Spleen (tissue), 7 donors: ENCODE results near the gene FAM110A.

Experiments
- CTCF ChIP-seq, 11 experiments: fragments of 200-600 bp in 7 of 11; fragments of 450-650 bp in 4 of 11; sonication (generic) in 4 of 11; IDR thresholded peaks in 8 of 11; conservative IDR thresholded peaks in 3 of 11; 1 replicate in 7 of 11; 2 replicates in 4 of 11; pipeline versions ENCODE4 v1.4.0 to v1.8.0; 2016 to 2021; ENCODE audit warnings: antibody characterized with exemption in 11 of 11, inconsistent platforms in 4 of 11, mild to moderate bottlenecking in 1 of 11
- POLR2A ChIP-seq, 3 donors: fragments of 450-650 bp; IDR thresholded peaks; one replicate each; pipeline ENCODE4 v1.5.1; 2017; ENCODE audit warnings: antibody characterized with exemption in 3 of 3, mild to moderate bottlenecking in 1 of 3
- POLR2AphosphoS5 ChIP-seq, 3 donors: sonication (generic); formaldehyde crosslinking; IDR thresholded peaks; one replicate each; pipeline ENCODE4 v1.5.1; 2017; ENCODE audit warnings: antibody characterized with exemption in 3 of 3
- donor health status: DM: no; HTN: no; CAD: no; lungs with moderate emphysema.
- donor health status: DM: no; HTN: no; CAD: no.
- donor health status: DM: no; HTN: no; CAD: no.

- TF ChIP-seq POLR2A (IDR thresholded peaks at IDR 0.05) (no peak), CTCF (IDR thresholded peaks at IDR 0.05 in 8 of 11, conservative IDR thresholded peaks at IDR 0.05 in 3 of 11) (no peak), POLR2AphosphoS5 (IDR thresholded peaks at IDR 0.05) (no peak)
Measured at GRCh38 chr20:815226-815625, 18.3 kb upstream of the FAM110A start.
